ENCODE measurements around the gene CAB39. TPM values are rescaled to one million over a fixed set of nuclear protein-coding genes. Genes with fewer than 3 reads are reported as not detected.

The CAB39 gene
- total RNA-seq, 4 donors from 2014 or later: 47.6 to 80.3 (median 71.8) TPM

DNA sequence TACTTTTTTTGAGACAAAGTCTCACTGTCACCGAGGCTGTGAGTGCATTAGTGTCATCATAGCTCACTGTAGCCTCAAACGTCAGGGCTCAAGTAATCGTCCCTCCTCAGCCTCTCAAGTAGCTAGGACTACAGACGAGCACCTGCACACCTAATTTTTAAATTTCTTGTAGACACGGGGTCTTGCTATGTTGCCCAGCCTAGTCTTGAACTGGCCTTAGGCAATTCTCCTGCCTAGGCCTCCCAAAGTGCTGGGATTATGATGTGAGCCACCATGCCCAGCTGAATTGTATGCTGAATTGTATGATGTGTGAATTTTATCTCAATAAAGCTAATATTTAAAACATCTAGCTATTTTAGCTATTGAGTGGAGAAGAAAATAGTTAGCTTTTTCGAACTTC lies 18.9 kb downstream of the CAB39 start:
- intact Hi-C loops (cut with DNase I): no loop called here
- Histone ChIP-seq H3K4me3 (no peak overlapping the region), H3K27ac (no peak overlapping the region), H3K4me1 (peaks cover 0 to 50% (median 11%) of the 10 kb centered on the region in 3 donors), H3K9me3 (no peaks in the 10 kb centered on the region), H3K36me3 (peaks cover 0 to under 1% (median 0%) of the 10 kb centered on the region in 3 donors), H3K27me3 (no peaks in the 10 kb centered on the region)
- 93 to 95% methylated on average over 6 of the region's 6 CpGs for WGBS, 2 donors
- TF ChIP-seq POLR2A (IDR thresholded peaks at IDR 0.05): no peak
- TF ChIP-seq, protein P1, sequence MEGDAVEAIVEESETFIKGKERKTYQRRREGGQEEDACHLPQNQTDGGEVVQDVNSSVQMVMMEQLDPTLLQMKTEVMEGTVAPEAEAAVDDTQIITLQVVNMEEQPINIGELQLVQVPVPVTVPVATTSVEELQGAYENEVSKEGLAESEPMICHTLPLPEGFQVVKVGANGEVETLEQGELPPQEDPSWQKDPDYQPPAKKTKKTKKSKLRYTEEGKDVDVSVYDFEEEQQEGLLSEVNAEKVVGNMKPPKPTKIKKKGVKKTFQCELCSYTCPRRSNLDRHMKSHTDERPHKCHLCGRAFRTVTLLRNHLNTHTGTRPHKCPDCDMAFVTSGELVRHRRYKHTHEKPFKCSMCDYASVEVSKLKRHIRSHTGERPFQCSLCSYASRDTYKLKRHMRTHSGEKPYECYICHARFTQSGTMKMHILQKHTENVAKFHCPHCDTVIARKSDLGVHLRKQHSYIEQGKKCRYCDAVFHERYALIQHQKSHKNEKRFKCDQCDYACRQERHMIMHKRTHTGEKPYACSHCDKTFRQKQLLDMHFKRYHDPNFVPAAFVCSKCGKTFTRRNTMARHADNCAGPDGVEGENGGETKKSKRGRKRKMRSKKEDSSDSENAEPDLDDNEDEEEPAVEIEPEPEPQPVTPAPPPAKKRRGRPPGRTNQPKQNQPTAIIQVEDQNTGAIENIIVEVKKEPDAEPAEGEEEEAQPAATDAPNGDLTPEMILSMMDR (IDR thresholded peaks at IDR 0.05): no peak
- no peak for DNase-seq

DNA sequence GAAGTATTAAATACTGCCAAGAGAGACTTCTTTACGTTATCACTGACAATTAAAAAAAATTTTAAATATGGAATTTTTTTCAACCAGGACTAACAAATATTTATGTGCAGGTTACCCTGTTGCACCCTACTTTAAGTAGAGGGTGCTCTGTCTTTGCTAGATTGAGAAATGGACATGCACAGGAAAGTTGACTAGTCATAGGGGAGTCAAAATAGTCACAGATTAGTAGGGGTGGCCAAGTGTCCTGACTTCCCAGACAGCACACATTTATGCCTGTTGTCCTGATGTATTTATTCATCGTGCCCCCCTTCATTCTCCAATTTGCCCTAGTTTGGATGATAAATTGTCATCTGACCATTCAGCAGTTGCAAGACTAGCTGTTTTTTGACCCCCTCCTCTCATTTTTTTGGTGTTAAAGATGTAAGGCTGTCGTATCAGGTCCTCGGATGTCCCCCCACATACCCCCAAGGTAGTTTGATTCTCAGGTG lies 20.3 kb downstream of the CAB39 start:
- no peak overlapping the region for H3K4me3 ChIP-seq
- TF ChIP-seq, protein P1 (IDR thresholded peaks at IDR 0.05): no peak
- TF ChIP-seq POLR2A (IDR thresholded peaks at IDR 0.05): no peak
- no peaks in the 10 kb centered on the region for H3K36me3 ChIP-seq
- 81 to 89% methylated on average over 4 of the region's 4 CpGs for WGBS, 2 donors
- no peak overlapping the region for H3K27ac ChIP-seq
- no peaks in the 10 kb centered on the region for H3K9me3 ChIP-seq
- DNase-seq: no peak
- H3K27me3 ChIP-seq: no peaks in the 10 kb centered on the region
- intact Hi-C loops (cut with DNase I): no loop called here
- H3K4me1 ChIP-seq: peaks cover 0 to 65% (median 11%) of the 10 kb centered on the region in 3 donors

DNA sequence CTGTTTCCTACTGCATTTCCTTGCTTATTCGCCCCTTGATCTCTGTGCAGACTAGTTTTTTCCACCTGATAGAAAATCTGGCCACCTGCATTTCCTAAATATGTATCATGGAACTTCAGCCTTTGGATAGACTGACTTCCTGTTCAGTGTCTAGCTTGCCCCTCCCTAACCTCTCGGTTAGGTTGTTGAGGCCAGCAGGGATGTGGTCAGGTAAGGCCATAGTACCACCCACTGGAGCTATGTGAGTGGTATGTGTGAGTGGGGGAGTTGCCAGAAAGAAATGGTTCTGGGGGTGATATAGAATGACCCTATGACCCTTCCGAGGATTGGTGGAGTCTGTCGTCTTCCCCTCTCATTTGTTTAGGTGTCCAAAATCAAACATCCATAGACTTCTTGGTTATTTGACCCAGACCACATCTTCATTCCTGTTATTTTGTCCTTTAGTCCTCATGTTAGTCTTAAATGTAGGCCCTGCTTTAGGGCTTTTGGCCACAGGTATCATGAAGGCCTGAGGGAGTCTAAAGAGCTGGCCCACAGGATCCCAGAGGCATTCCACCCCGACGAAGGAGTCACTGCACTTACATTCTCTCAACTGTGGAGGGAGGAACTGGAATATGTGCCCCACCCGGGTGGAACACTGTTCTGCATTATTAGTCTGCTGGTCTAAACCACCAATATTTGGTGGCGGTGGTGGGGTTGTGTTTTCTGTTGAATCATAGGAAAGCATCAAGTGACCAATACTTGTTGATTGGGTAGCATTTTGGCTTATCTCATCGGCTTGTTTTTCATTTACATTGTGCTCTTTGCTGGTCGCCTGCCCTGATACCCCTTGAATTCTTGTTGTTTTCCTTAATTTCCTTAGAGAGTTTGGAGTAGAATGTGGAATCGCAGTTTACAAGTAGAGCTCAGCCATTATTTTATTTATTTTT lies 21.9 kb downstream of the CAB39 start:
- Histone ChIP-seq H3K4me1 (peaks cover 0 to 68% (median 11%) of the 10 kb centered on the region in 3 donors), H3K4me3 (no peak overlapping the region), H3K27ac (no peak overlapping the region), H3K9me3 (no peaks in the 10 kb centered on the region), H3K36me3 (peaks cover 0 to 2% (median 0%) of the 10 kb centered on the region in 3 donors), H3K27me3 (no peaks in the 10 kb centered on the region)
- DNase-seq: no peak
- no peak for TF ChIP-seq POLR2A (IDR thresholded peaks at IDR 0.05)
- TF ChIP-seq, protein P1 (IDR thresholded peaks at IDR 0.05): no peak
- WGBS, 2 donors: 85 to 87% methylated on average over 11 of the region's 11 CpGs
- intact Hi-C loops (cut with DNase I): no loop called here

DNA sequence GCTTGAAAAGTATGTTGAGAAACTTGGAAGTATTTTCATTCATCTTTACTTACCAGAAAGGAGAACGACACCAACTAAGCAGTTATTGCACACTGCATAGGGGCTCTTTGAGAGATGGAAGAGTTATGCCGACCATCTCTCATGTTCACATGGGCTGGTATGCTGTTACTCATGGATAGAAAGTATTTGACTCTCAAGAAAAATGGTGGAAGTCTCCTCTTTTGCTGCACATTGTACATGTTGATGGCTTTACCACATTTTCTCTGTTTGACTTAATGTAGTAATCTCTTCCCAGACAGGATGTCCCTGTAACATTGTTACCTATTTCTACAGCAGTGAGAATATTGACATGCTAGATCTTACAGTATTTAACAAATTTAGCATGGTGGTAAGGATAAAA lies 23.2 kb downstream of the CAB39 start:
- H3K27ac ChIP-seq: no peak overlapping the region
- no peak for TF ChIP-seq POLR2A (IDR thresholded peaks at IDR 0.05)
- TF ChIP-seq, protein P1 (IDR thresholded peaks at IDR 0.05): no peak
- no peaks in the 10 kb centered on the region for H3K9me3 ChIP-seq
- H3K4me1 ChIP-seq: peaks cover 0 to 71% (median 11%) of the 10 kb centered on the region in 3 donors
- H3K36me3 ChIP-seq: peaks cover 0 to 14% (median 0%) of the 10 kb centered on the region in 3 donors
- DNase-seq: no peak
- no peaks in the 10 kb centered on the region for H3K27me3 ChIP-seq
- intact Hi-C loops (cut with DNase I): no loop called here
- H3K4me3 ChIP-seq: no peak overlapping the region
- 80 to 89% methylated on average over 2 of the region's 2 CpGs for WGBS, 2 donors

DNA sequence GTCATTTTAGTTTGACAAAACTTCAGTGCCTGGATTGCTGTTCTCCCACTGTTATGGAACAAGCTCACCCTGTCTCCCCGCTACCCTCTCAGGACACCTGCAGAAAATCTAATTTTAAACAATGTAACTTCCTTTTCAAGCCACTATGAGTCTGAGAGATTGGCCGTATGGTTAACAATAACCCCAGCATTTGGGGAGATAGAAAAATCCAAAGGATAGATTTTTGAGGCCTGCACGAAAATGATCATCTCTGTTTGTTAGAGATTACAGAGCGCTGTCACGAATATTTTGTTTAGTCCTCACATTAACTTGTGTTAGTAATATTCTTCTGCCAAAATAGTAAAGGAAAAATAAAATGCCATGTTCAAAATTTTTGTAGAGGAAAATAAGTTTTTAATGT lies 24.7 kb downstream of the CAB39 start:
- H3K27ac ChIP-seq: no peak overlapping the region
- no peaks in the 10 kb centered on the region for H3K27me3 ChIP-seq
- peaks cover 0 to 28% (median 0%) of the 10 kb centered on the region in 3 donors for H3K36me3 ChIP-seq
- H3K9me3 ChIP-seq: no peaks in the 10 kb centered on the region
- 80 to 90% methylated on average over 5 of the region's 5 CpGs for WGBS, 2 donors
- H3K4me1 ChIP-seq: peaks cover 0 to 64% (median 11%) of the 10 kb centered on the region in 3 donors
- intact Hi-C loops (cut with DNase I): no loop called here
- no peak overlapping the region for H3K4me3 ChIP-seq
- no peak for TF ChIP-seq POLR2A (IDR thresholded peaks at IDR 0.05)
- TF ChIP-seq, protein P1 (IDR thresholded peaks at IDR 0.05): no peak
- no peak for DNase-seq
